ENCODE data around the gene RPL37. TPM values are rescaled to one million over a fixed set of nuclear protein-coding genes. Genes with fewer than 3 reads are reported as not detected.
"Not testable (repeated sequence)": the region's sequence is repeated elsewhere in the genome, so short reads cannot be mapped to it uniquely, and the experiment has no call there.

Gene RPL37
- total RNA-seq, 1 experiment from 2014 or later: 1,279 TPM

GRCh38 chr5:40873286-40873880 lies 38.4 kb upstream of the RPL37 start:
- BruUV-seq (replicated peaks): no TSS peak
- ChIA-PET POLR2A (no interaction called here), RAD21 (ENCODE audit: low non-redundant PET in 1 of 2, low total read pairs in 2 of 2, uncharacterized antibody in 2 of 2, unreplicated experiment in 2 of 2) (no interaction called here), CTCF (no interaction called here)
- Histone ChIP-seq H3K9me3 (ENCODE audit: control insufficient read depth in 1 of 2, insufficient read depth in 1 of 2, low read depth in 1 of 2, low read length in 2 of 2) (peaks cover 0 to 4% of the 10 kb centered on the region in 2 experiments; a peak in 1 of 4 replicates), H3K4me1 (ENCODE audit: control insufficient read depth in 1 of 2, insufficient read depth in 2 of 2, low read length in 2 of 2) (peaks cover 0 to 4% of the 10 kb centered on the region in 2 experiments; a peak in 1 of 4 replicates), H4K20me1 (ENCODE audit: insufficient read depth) (no peaks in the 10 kb centered on the region), H2AFZ (ENCODE audit: low read depth, low read length, poor library complexity, severe bottlenecking) (no peak overlapping the region), H3K36me3 (ENCODE audit: control insufficient read depth in 1 of 2, insufficient read depth in 2 of 2, low read length in 2 of 2) (no peaks in the 10 kb centered on the region), H3K9ac (ENCODE audit: low read length) (no peak overlapping the region), H3K79me2 (ENCODE audit: insufficient read depth, low read length) (no peaks in the 10 kb centered on the region), H3K27ac (ENCODE audit: low read depth, low read length) (no peak overlapping the region), H3K9me2 (ENCODE audit: insufficient read depth) (no peaks in the 10 kb centered on the region), H3K4me2 (ENCODE audit: low read length) (no peak overlapping the region), H3K27me3 (ENCODE audit: insufficient read depth, low read length) (no peaks in the 10 kb centered on the region), H3K4me3 (replicated peaks in 1 of 2; ENCODE audit: low read depth in 1 of 2, low read length in 2 of 2) (no peak overlapping the region)
- no peak for ATAC-seq
- intact Hi-C loops (cut with micrococcal nuclease): loop anchor here (10.0 kb wide), 1 partner anchor 929 kb away; no protein-coding TSS in a partner anchor
- TF ChIP-seq TCF7L2 (IDR thresholded peaks at IDR 0.05; ENCODE audit: borderline replicate concordance, extremely low read depth, insufficient read depth, insufficient read length): no peak
- no peak for TF ChIP-seq EGR1 (IDR thresholded peaks at IDR 0.05; ENCODE audit: low read depth)
- TF ChIP-seq MAX (IDR thresholded peaks at IDR 0.05): no peak
- TF ChIP-seq CEBPB (IDR thresholded peaks at IDR 0.05; ENCODE audit: low read depth): no peak
- TF ChIP-seq EZH2phosphoT487 (IDR thresholded peaks at IDR 0.05; ENCODE audit: borderline replicate concordance): no peak
- TF ChIP-seq CBX3 (IDR thresholded peaks at IDR 0.05; ENCODE audit: low read depth): no peak
- TF ChIP-seq YY1 (IDR thresholded peaks at IDR 0.05; ENCODE audit: extremely low read depth, insufficient replicate concordance, low read depth, low read length): no peak
- TF ChIP-seq CTCF (IDR thresholded peaks at IDR 0.05 in 2 of 3, conservative IDR thresholded peaks at IDR 0.05 in 1 of 3; ENCODE audit: borderline replicate concordance in 1 of 3, insufficient read depth in 1 of 3, low read depth in 2 of 3, low read length in 2 of 3): no peak
- TF ChIP-seq POLR2AphosphoS5 (IDR thresholded peaks at IDR 0.05; ENCODE audit: low read depth, low read length): no peak
- TF ChIP-seq REST (IDR thresholded peaks at IDR 0.05; ENCODE audit: low read depth): no peak
- DNase-seq (ENCODE audit: low read depth, low spot score): no peak

GRCh38 chr5:40872253-40872652 lies 37.2 kb upstream of the RPL37 start:
- H3K36me3 ChIP-seq (ENCODE audit: control insufficient read depth in 1 of 2, insufficient read depth in 2 of 2, low read length in 2 of 2); H2AFZ ChIP-seq (ENCODE audit: low read depth, low read length, poor library complexity, severe bottlenecking); DNase-seq (ENCODE audit: low read depth, low spot score); CTCF ChIA-PET; H3K4me3 ChIP-seq (replicated peaks in 1 of 2; ENCODE audit: low read depth in 1 of 2, low read length in 2 of 2); H3K4me1 ChIP-seq (ENCODE audit: control insufficient read depth in 1 of 2, insufficient read depth in 2 of 2, low read length in 2 of 2); H3K4me2 ChIP-seq (ENCODE audit: low read length); ATAC-seq; H3K27ac ChIP-seq (ENCODE audit: low read depth, low read length); BruUV-seq (replicated peaks); H3K79me2 ChIP-seq (ENCODE audit: insufficient read depth, low read length); H4K20me1 ChIP-seq (ENCODE audit: insufficient read depth); H3K27me3 ChIP-seq (ENCODE audit: insufficient read depth, low read length); H3K9ac ChIP-seq (ENCODE audit: low read length); POLR2A ChIA-PET; H3K9me3 ChIP-seq (ENCODE audit: control insufficient read depth in 1 of 2, insufficient read depth in 1 of 2, low read depth in 1 of 2, low read length in 2 of 2); H3K9me2 ChIP-seq (ENCODE audit: insufficient read depth): not testable (repeated sequence)
- RAD21 ChIA-PET (ENCODE audit: low non-redundant PET in 1 of 2, low total read pairs in 2 of 2, uncharacterized antibody in 2 of 2, unreplicated experiment in 2 of 2): interaction anchor here in 1 of 2 experiments (0.7 kb wide), 1 partner anchor 112 kb away, joined by 3 read pairs; no protein-coding TSS in a partner anchor
- intact Hi-C loops (cut with micrococcal nuclease): loop anchor here (10.0 kb wide), 1 partner anchor 927 kb away; no protein-coding TSS in a partner anchor
